MG63 (cell line): Measurements from ENCODE around the gene CDC42. TPM values are rescaled to one million over a fixed set of nuclear protein-coding genes. Genes with fewer than 3 reads are reported as not detected.

ENCODE experiments used
- DNase-seq: peaks from one replicate; pipeline ENCODE4 v3.0.0-alpha.2; 2020
- H3K27me3 ChIP-seq: fragments of 250-450 bp; sonication (Bioruptor Pico); 2 replicates; pipeline ENCODE4 v1.5.1; 2020; ENCODE audit warnings: mild to moderate bottlenecking, moderate library complexity
- H3K36me3 ChIP-seq: fragments of 250-450 bp; sonication (Bioruptor Pico); 2 replicates; pipeline ENCODE4 v1.5.1; 2020; ENCODE audit warnings: mild to moderate bottlenecking, moderate library complexity
- H3K4me3 ChIP-seq: fragments of 250-450 bp; sonication (Bioruptor Pico); 2 replicates; pipeline ENCODE4 v1.5.1; 2020; ENCODE audit warnings: mild to moderate bottlenecking, moderate library complexity
- H3K9me3 ChIP-seq: fragments of 250-450 bp; sonication (Bioruptor Pico); 2 replicates; pipeline ENCODE4 v1.5.1; 2020; ENCODE audit warnings: mild to moderate bottlenecking, moderate library complexity
- total RNA-seq: library from RNA; depleted of rRNA; stranded (reverse); fragments of >200 nt; shearing (Covaris generic); gene quantifications from 2 replicates; pipeline ENCODE4 v1.2.3, GENCODE V29; 2014; ENCODE audit warnings: low replicate concordance; rRNA removed

Gene CDC42
- total RNA-seq, 1 experiment from 2014 or later, result 317 TPM

GRCh38 chr1:22127248-22127647 is 74.7 kb downstream of the CDC42 start:
- no peak for DNase-seq
- H3K27me3 ChIP-seq, result no peaks in the 10 kb centered on the region
- H3K4me3 ChIP-seq, result no peak overlapping the region
- no peaks in the 10 kb centered on the region; the same call in 1 of the 2 replicates for H3K36me3 ChIP-seq
- no peaks in the 10 kb centered on the region for H3K9me3 ChIP-seq

- Histone ChIP-seq H3K9me3 (no peaks in the 10 kb centered on the region), H3K27me3 (no peaks in the 10 kb centered on the region), H3K4me3 (no peak overlapping the region), H3K36me3 (no peaks in the 10 kb centered on the region)
- DNase-seq, result no peak
Measured at GRCh38 chr1:22127731-22128130, 75.2 kb downstream of the CDC42 start.

GRCh38 chr1:22128392-22128791 is 75.9 kb downstream of the CDC42 start:
- Histone ChIP-seq H3K27me3 (no peaks in the 10 kb centered on the region), H3K4me3 (no peak overlapping the region), H3K9me3 (no peaks in the 10 kb centered on the region), H3K36me3 (no peaks in the 10 kb centered on the region)
- no peak for DNase-seq

- H3K9me3 ChIP-seq, result no peaks in the 10 kb centered on the region
- H3K27me3 ChIP-seq, result no peaks in the 10 kb centered on the region
- no peak overlapping the region for H3K4me3 ChIP-seq
- H3K36me3 ChIP-seq, result no peaks in the 10 kb centered on the region
- DNase-seq, result no peak
Measured at GRCh38 chr1:22129501-22130117, 77.1 kb downstream of the CDC42 start.

- Histone ChIP-seq H3K4me3 (no peak overlapping the region), H3K36me3 (no peaks in the 10 kb centered on the region), H3K9me3 (no peaks in the 10 kb centered on the region), H3K27me3 (no peaks in the 10 kb centered on the region)
- no peak for DNase-seq
Measured at GRCh38 chr1:22131062-22131461, 78.6 kb downstream of the CDC42 start.

GRCh38 chr1:22131875-22132486 is 79.5 kb downstream of the CDC42 start:
- DNase-seq, result peak; percentile 37
- H3K4me3 ChIP-seq, result no peak overlapping the region
- no peaks in the 10 kb centered on the region for H3K27me3 ChIP-seq
- H3K9me3 ChIP-seq, result no peaks in the 10 kb centered on the region
- H3K36me3 ChIP-seq, result no peaks in the 10 kb centered on the region

- no peak overlapping the region for H3K4me3 ChIP-seq
- H3K9me3 ChIP-seq, result no peaks in the 10 kb centered on the region
- peak; percentile 95 for DNase-seq
- no peaks in the 10 kb centered on the region for H3K36me3 ChIP-seq
- H3K27me3 ChIP-seq, result no peaks in the 10 kb centered on the region
Measured at GRCh38 chr1:22132517-22133235, 80.2 kb downstream of the CDC42 start.

GRCh38 chr1:22133247-22133930 is 80.9 kb downstream of the CDC42 start:
- no peaks in the 10 kb centered on the region for H3K36me3 ChIP-seq
- H3K4me3 ChIP-seq, result no peak overlapping the region
- H3K27me3 ChIP-seq, result no peaks in the 10 kb centered on the region
- DNase-seq, result no peak
- H3K9me3 ChIP-seq, result no peaks in the 10 kb centered on the region

GRCh38 chr1:22133931-22134324 is 81.4 kb downstream of the CDC42 start:
- DNase-seq, result no peak
- Histone ChIP-seq H3K4me3 (no peak overlapping the region), H3K27me3 (no peaks in the 10 kb centered on the region), H3K9me3 (no peaks in the 10 kb centered on the region), H3K36me3 (no peaks in the 10 kb centered on the region)

GRCh38 chr1:22137004-22137720 is 84.7 kb downstream of the CDC42 start:
- DNase-seq, result no peak
- H3K36me3 ChIP-seq, result no peaks in the 10 kb centered on the region
- H3K4me3 ChIP-seq, result no peak overlapping the region
- peaks cover 9% of the 10 kb centered on the region for H3K27me3 ChIP-seq
- no peaks in the 10 kb centered on the region for H3K9me3 ChIP-seq

- Histone ChIP-seq H3K36me3 (no peaks in the 10 kb centered on the region), H3K4me3 (no peak overlapping the region), H3K9me3 (no peaks in the 10 kb centered on the region), H3K27me3 (peaks cover 12% of the 10 kb centered on the region)
- DNase-seq, result no peak
Measured at GRCh38 chr1:22139066-22139594, 86.6 kb downstream of the CDC42 start.

- DNase-seq, result no peak
- Histone ChIP-seq H3K36me3 (no peaks in the 10 kb centered on the region), H3K27me3 (peaks cover 13% of the 10 kb centered on the region), H3K4me3 (no peak overlapping the region), H3K9me3 (no peaks in the 10 kb centered on the region)
Measured at GRCh38 chr1:22139817-22140216, 87.3 kb downstream of the CDC42 start.

Other genes with a start within 250 kb of the CDC42 start
- gene LDLRAD2, start 240.4 kb upstream of the CDC42 start, total RNA-seq, result not detected in 2 replicates
- gene HSPG2, start 115.4 kb upstream of the CDC42 start, total RNA-seq, result 28.0 and 70.4 TPM in 2 replicates
- gene CELA3B, start 75.7 kb upstream of the CDC42 start, total RNA-seq, result not detected in 2 replicates
- gene CELA3A, start 51.1 kb upstream of the CDC42 start, total RNA-seq, result not detected in 2 replicates
- not detected in 2 replicates for gene WNT4, start 90.4 kb downstream of the CDC42 start, total RNA-seq